PC-3 (cell line): ENCODE results near the gene BFSP1. TPM values are rescaled to one million over a fixed set of nuclear protein-coding genes. Genes with fewer than 3 reads are reported as not detected.

Source experiments
- ATAC-seq: fragments of 200-7000 bp; cut with Tn5 transposase; 2 replicates; pipeline ENCODE4 v1.9.1; 2020; ENCODE audit warnings: mild to moderate bottlenecking, moderate library complexity
- BruUV-seq: library from RNA; stranded (reverse); fragments of 400-500 nt; replicated peaks from 2 replicates; lab custom pipeline; 2021; lab: Mats Ljungman, UMichigan
- CTCF ChIA-PET: fragments of 300-600 bp; sonication (Branson Sonifier 250); formaldehyde crosslinking; loops from one replicate; lab custom pipeline; 2022; ENCODE audit warnings: antibody characterized with exemption; lab: Charles Lee
- POLR2A ChIA-PET: fragments of 300-600 bp; sonication (Branson Sonifier 250); formaldehyde crosslinking; loops from one replicate; lab custom pipeline; 2022; ENCODE audit warnings: antibody characterized with exemption; ENCODE audit not compliant: unreplicated experiment; lab: Charles Lee
- DNase-seq: peaks from one replicate; pipeline ENCODE4 v3.0.0-alpha.2; 2015
- H2AFZ ChIP-seq: fragments of 300-600 bp; sonication (generic); 2 replicates; pipeline ENCODE4 v1.6.0; 2016; ENCODE audit warnings: antibody characterized with exemption, low read length
- H3F3A ChIP-seq: fragments of 300-600 bp; sonication (generic); one replicate; pipeline ENCODE4 v1.6.0; 2017; ENCODE audit warnings: antibody characterized with exemption, low read length, control low read depth, mild to moderate bottlenecking; ENCODE audit not compliant: unreplicated experiment
- H3K27ac ChIP-seq: fragments of 300-600 bp; sonication (generic); 2 replicates; pipeline ENCODE4 v1.5.1; 2016; ENCODE audit warnings: mild to moderate bottlenecking, low read length
- H3K27me3 ChIP-seq: fragments of 300-600 bp; sonication (generic); 2 replicates; pipeline ENCODE4 v1.6.1; 2016; ENCODE audit warnings: low read length, mixed read lengths
- H3K36me3 ChIP-seq: fragments of 300-600 bp; sonication (generic); 2 replicates; pipeline ENCODE4 v1.6.1; 2016; ENCODE audit warnings: low read depth, mixed run types, low read length, mixed read lengths
- H3K4me1 ChIP-seq: fragments of 300-600 bp; sonication (generic); 2 replicates; pipeline ENCODE4 v1.5.1; 2016; ENCODE audit warnings: low read length; ENCODE audit not compliant: insufficient read depth
- H3K4me2 ChIP-seq: fragments of 300-600 bp; sonication (generic); 2 replicates; pipeline ENCODE4 v1.6.0; 2016; ENCODE audit warnings: low read length
- H3K4me3 ChIP-seq: fragments of 300-600 bp; sonication (generic); 2 replicates; pipeline ENCODE4 v1.5.1; 2016; ENCODE audit warnings: mild to moderate bottlenecking, low read length, mixed read lengths
- H3K79me2 ChIP-seq: fragments of 300-600 bp; sonication (generic); 2 replicates; pipeline ENCODE4 v1.6.1; 2017; ENCODE audit warnings: low read length, mixed read lengths
- H3K9ac ChIP-seq: fragments of 300-600 bp; sonication (generic); 2 replicates; pipeline ENCODE4 v1.6.0; 2016; ENCODE audit warnings: mild to moderate bottlenecking, low read length
- H3K9me2 ChIP-seq: fragments of 300-600 bp; sonication (generic); replicated peaks from 2 replicates; pipeline ENCODE4 v1.6.1; 2016; ENCODE audit warnings: mixed run types, low read length, mixed read lengths
- H3K9me3 ChIP-seq: fragments of 300-600 bp; sonication (generic); 2 replicates; pipeline ENCODE4 v1.6.1; 2016; ENCODE audit warnings: low read length, mixed read lengths
- H4K20me1 ChIP-seq: fragments of 300-600 bp; sonication (generic); 2 replicates; pipeline ENCODE4 v1.6.1; 2016; ENCODE audit warnings: low read length, mixed read lengths
- EZH2 ChIP-seq: fragments of 300-600 bp; sonication (generic); IDR thresholded peaks from one replicate; pipeline ENCODE4 v1.6.1; 2017; ENCODE audit warnings: antibody characterized with exemption, mild to moderate bottlenecking, low read length; ENCODE audit not compliant: unreplicated experiment
- EZH2phosphoT487 ChIP-seq: fragments of 300-600 bp; sonication (generic); IDR thresholded peaks from 2 replicates; pipeline ENCODE4 v1.6.1; 2018; ENCODE audit warnings: mild to moderate bottlenecking, antibody characterized with exemption, low read length, borderline replicate concordance
- intact Hi-C: fragments of 100-400 bp; cut with micrococcal nuclease; formaldehyde crosslinking; loops from 2 replicates; pipeline ENCODE4 v1.9.0; 2023
- total RNA-seq: library from RNA; depleted of rRNA; stranded (reverse); fragments of >200 nt; gene quantifications from 2 replicates; pipeline ENCODE4 v1.2.3, GENCODE V29; 2014
- TF ChIP-seq, protein P1 (sequence below): fragments of 300-600 bp; sonication (generic); conservative IDR thresholded peaks from 2 replicates; pipeline ENCODE4 v1.5.1; 2017; ENCODE audit warnings: antibody characterized with exemption, low read depth, mild to moderate bottlenecking, low read length

The BFSP1 gene
- total RNA-seq, 1 experiment from 2014 or later, result 2.7 TPM

DNA sequence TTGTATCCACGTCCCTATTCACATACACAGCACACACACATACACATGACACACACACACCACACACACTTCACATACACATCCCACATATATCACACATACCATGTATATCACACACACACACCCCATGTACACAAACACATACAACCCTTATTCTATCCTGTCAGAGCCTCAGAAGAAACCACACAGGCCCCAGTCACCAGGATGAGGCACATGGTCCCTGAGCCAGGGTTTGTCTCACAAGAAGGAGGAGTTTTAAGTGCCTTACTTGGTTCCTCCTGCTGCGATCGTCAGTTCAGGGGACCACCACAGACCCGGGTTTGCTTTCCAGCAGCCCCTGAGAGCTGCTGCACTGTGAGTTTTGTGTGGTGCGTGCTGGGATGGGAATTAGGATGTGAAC lies 23.6 kb downstream of the BFSP1 start:
- TF ChIP-seq, protein P1, sequence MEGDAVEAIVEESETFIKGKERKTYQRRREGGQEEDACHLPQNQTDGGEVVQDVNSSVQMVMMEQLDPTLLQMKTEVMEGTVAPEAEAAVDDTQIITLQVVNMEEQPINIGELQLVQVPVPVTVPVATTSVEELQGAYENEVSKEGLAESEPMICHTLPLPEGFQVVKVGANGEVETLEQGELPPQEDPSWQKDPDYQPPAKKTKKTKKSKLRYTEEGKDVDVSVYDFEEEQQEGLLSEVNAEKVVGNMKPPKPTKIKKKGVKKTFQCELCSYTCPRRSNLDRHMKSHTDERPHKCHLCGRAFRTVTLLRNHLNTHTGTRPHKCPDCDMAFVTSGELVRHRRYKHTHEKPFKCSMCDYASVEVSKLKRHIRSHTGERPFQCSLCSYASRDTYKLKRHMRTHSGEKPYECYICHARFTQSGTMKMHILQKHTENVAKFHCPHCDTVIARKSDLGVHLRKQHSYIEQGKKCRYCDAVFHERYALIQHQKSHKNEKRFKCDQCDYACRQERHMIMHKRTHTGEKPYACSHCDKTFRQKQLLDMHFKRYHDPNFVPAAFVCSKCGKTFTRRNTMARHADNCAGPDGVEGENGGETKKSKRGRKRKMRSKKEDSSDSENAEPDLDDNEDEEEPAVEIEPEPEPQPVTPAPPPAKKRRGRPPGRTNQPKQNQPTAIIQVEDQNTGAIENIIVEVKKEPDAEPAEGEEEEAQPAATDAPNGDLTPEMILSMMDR, result no peak
- TF ChIP-seq EZH2 (no peak), EZH2phosphoT487 (no peak)
- no TSS peak for BruUV-seq
- no peak overlapping the region for H2AFZ ChIP-seq
- H3K9me3 ChIP-seq, result no peaks in the 10 kb centered on the region
- no peaks in the 10 kb centered on the region for H3K27me3 ChIP-seq
- H3K9ac ChIP-seq, result no peak overlapping the region
- H3K9me2 ChIP-seq, result no peaks in the 10 kb centered on the region
- DNase-seq, result no peak
- no peak overlapping the region for H3K4me3 ChIP-seq
- ChIA-PET POLR2A (no interaction called here), CTCF (no interaction called here)
- no peaks in the 10 kb centered on the region for H3K36me3 ChIP-seq
- no peak overlapping the region for H3K27ac ChIP-seq
- H4K20me1 ChIP-seq, result no peaks in the 10 kb centered on the region
- H3K79me2 ChIP-seq, result no peaks in the 10 kb centered on the region
- H3K4me2 ChIP-seq, result no peak overlapping the region
- ATAC-seq, result no peak
- H3K4me1 ChIP-seq, result peaks cover 9% of the 10 kb centered on the region; the same call in 1 of the 2 replicates
- no peaks in the 10 kb centered on the region for H3F3A ChIP-seq
- intact Hi-C loops, result no loop called here

DNA sequence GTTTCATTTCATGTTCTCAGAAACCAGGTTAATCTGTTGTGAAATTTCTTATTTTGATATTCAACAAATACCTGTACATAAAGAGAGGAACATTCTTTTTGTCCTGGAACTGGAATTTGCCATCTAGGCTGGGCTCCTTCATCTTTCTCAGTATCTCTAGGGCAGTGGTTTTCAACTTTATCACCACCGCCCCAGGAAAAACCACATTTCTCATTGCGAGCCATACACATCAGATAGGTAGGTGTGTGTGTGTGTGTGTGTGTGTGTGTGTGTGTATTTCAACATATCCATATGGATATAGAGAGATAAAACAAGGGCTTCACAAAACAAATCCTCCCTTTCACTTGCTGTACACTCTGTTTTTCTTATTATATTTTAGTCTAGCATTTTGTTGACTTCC lies 24.1 kb downstream of the BFSP1 start:
- H2AFZ ChIP-seq, result no peak overlapping the region
- no TSS peak for BruUV-seq
- H3K27ac ChIP-seq, result no peak overlapping the region
- H3K27me3 ChIP-seq, result no peaks in the 10 kb centered on the region
- H3K4me2 ChIP-seq, result no peak overlapping the region
- H4K20me1 ChIP-seq, result no peaks in the 10 kb centered on the region
- POLR2A ChIA-PET, result no interaction called here
- no peaks in the 10 kb centered on the region for H3F3A ChIP-seq
- TF ChIP-seq EZH2, result no peak
- peaks cover 9% of the 10 kb centered on the region; the same call in 1 of the 2 replicates for H3K4me1 ChIP-seq
- intact Hi-C loops, result no loop called here
- no peak overlapping the region for H3K4me3 ChIP-seq
- H3K36me3 ChIP-seq, result no peaks in the 10 kb centered on the region
- H3K9ac ChIP-seq, result no peak overlapping the region
- no peak for ATAC-seq
- H3K9me3 ChIP-seq, result no peaks in the 10 kb centered on the region
- CTCF ChIA-PET, result interaction anchor here (0.7 kb wide), 1 partner anchor 608 kb away, joined by 7 read pairs; no protein-coding TSS in a partner anchor
- H3K79me2 ChIP-seq, result no peaks in the 10 kb centered on the region
- no peak for DNase-seq
- no peaks in the 10 kb centered on the region for H3K9me2 ChIP-seq

DNA sequence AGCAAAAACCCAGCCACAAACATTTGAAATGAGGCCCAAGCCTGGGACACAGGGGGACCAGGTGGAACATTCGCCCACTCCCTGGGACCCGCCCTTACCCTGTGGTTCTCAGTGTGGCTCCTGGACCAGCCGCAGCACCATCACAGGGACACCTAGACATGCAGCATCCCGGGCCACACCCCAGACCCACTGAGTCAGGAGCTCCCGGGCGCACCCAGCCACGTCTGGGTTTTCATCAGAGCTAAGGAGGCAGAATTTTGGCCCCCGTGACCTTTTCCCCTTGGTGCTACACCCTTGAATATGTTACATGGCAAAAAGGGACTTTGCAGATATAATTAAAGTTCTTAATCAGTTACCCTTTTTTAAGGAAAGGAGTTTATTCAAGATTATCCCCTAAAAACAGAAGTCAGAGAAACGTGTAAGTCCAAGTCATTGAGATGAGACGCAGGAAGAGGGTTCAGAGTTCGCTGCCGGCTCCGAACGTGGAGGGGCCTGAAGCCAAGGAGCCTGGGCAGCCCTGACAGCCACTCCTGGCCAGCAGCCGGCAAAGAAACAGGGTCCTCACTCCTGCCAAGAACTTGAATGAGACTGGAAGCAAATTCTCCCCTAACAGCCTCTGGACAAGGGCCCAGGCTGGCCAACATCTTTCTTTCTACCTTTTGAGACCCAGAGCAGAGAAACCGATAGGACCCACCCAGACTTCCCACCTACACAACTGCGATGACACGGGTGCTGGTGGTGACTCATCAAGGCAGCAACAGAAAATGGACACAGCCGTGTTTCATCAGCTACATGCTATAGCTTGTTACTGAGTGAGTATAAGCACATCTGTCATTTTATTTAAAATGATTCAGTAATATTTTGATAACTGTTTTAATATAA lies 25.3 kb downstream of the BFSP1 start:
- Histone ChIP-seq H3K9ac (peak overlapping the region; percentile 75), H2AFZ (peak overlapping the region; percentile 100), H3K27ac (no peak overlapping the region), H3K4me1 (peaks cover 9% of the 10 kb centered on the region; the same call in 1 of the 2 replicates), H3K79me2 (no peaks in the 10 kb centered on the region), H3K4me3 (peak overlapping the region; percentile 80), H3F3A (no peaks in the 10 kb centered on the region), H3K9me2 (no peaks in the 10 kb centered on the region), H3K9me3 (no peaks in the 10 kb centered on the region), H3K36me3 (no peaks in the 10 kb centered on the region), H3K4me2 (peak overlapping the region; percentile 98), H3K27me3 (no peaks in the 10 kb centered on the region), H4K20me1 (no peaks in the 10 kb centered on the region)
- TF ChIP-seq, protein P1, result no peak
- intact Hi-C loops, result loop anchor here (1.0 to 2.0 kb wide), 4 partner anchors 25 to 491 kb away; partner anchors contain the start of gene BFSP1
- peak; percentile 30 for DNase-seq
- POLR2A ChIA-PET, result interaction anchor here (0.6 kb wide), 1 partner anchor 692 kb away, joined by 4 read pairs; no protein-coding TSS in a partner anchor
- CTCF ChIA-PET, result interaction anchor here (0.7 to 0.9 kb wide), 3 partner anchors 64 to 607 kb away, joined by 3 to 7 read pairs (median 3); partner anchors contain the start of gene DSTN
- no peak for ATAC-seq
- BruUV-seq, result no TSS peak
